IMR-90 (cell line): ENCODE data around the gene SNCG. TPM values are rescaled to one million over a fixed set of nuclear protein-coding genes. Genes with fewer than 3 reads are reported as not detected.
A peak's percentile ranks its signal among the peaks of the same experiment; 100 is the strongest.

Experiments
- ATAC-seq: fragments of 200-7000 bp; cut with Tn5 transposase; 2 replicates; pipeline ENCODE4 v1.9.1; 2020; ENCODE audit warnings: low read depth, mild to moderate bottlenecking, moderate library complexity
- BruUV-seq: library from RNA; stranded (reverse); fragments of 400-500 nt; replicated peaks from 2 replicates; lab custom pipeline; 2021; lab: Mats Ljungman, UMichigan
- CTCF ChIA-PET: fragments of 300-600 bp; formaldehyde crosslinking; extraction: SDS; loops from one replicate; lab custom pipeline; 2021; ENCODE audit warnings: antibody characterized with exemption; lab: Yijun Ruan, JAX
- POLR2A ChIA-PET: fragments of 300-600 bp; sonication (Branson Sonifier 250); formaldehyde crosslinking; loops from one replicate; lab custom pipeline; 2022; ENCODE audit warnings: antibody characterized with exemption; ENCODE audit not compliant: unreplicated experiment; lab: Charles Lee
- DNase-seq: peaks from one replicate; pipeline ENCODE4 v3.0.0; 2013
- H2AFZ ChIP-seq: replicated peaks from 2 replicates; pipeline ENCODE3; 2013; ENCODE audit warnings: low read length, mild to moderate bottlenecking; ENCODE audit not compliant: poor library complexity
- H2AK5ac ChIP-seq: 2 replicates; pipeline ENCODE4 v1.6.1; 2013; ENCODE audit warnings: low read depth, low read length, inconsistent platforms
- H2AK9ac ChIP-seq: replicated peaks from 2 replicates; pipeline ENCODE3; 2013; ENCODE audit warnings: mild to moderate bottlenecking, low read depth, low read length, moderate library complexity; ENCODE audit not compliant: poor library complexity
- H2BK120ac ChIP-seq: 2 replicates; pipeline ENCODE4 v1.6.1; 2013; ENCODE audit warnings: low read depth, low read length, inconsistent platforms
- H2BK15ac ChIP-seq: 3 replicates; pipeline ENCODE4 v1.6.1; 2013; ENCODE audit warnings: low read depth, low read length, inconsistent platforms
- H2BK20ac ChIP-seq: 2 replicates; pipeline ENCODE4 v1.6.1; 2013; ENCODE audit warnings: low read depth, mild to moderate bottlenecking, inconsistent platforms, low read length, moderate library complexity
- H2BK5ac ChIP-seq: 2 replicates; pipeline ENCODE4 v1.6.1; 2013; ENCODE audit warnings: mild to moderate bottlenecking, low read depth, low read length, inconsistent platforms; ENCODE audit not compliant: poor library complexity, severe bottlenecking
- H3K14ac ChIP-seq: replicated peaks from 2 replicates; pipeline ENCODE4 v1.6.1; 2013; ENCODE audit warnings: low read depth, low read length, inconsistent platforms
- H3K18ac ChIP-seq: 2 replicates; pipeline ENCODE4 v1.6.1; 2013; ENCODE audit warnings: low read depth, low read length, control low read depth
- H3K23ac ChIP-seq: 2 replicates; pipeline ENCODE4 v1.6.1; 2013; ENCODE audit warnings: low read depth, low read length, inconsistent platforms
- H3K27ac ChIP-seq: 2 replicates; pipeline ENCODE4 v1.5.1; 2013; ENCODE audit warnings: mild to moderate bottlenecking, control low read depth, low read length; ENCODE audit not compliant: insufficient read depth
- H3K27me3 ChIP-seq: 2 replicates; pipeline ENCODE4 v1.6.1; 2013; ENCODE audit warnings: low read length; ENCODE audit not compliant: control insufficient read depth, insufficient read depth
- H3K36me3 ChIP-seq: 2 replicates; pipeline ENCODE4 v1.6.1; 2013; ENCODE audit warnings: low read length, mixed read lengths; ENCODE audit not compliant: control insufficient read depth, insufficient read depth
- H3K4ac ChIP-seq: 2 replicates; pipeline ENCODE4 v1.6.1; 2013; ENCODE audit warnings: low read depth, low read length, inconsistent platforms
- H3K4me1 ChIP-seq: 2 replicates; pipeline ENCODE4 v1.6.1; 2013; ENCODE audit warnings: low read length, mixed read lengths; ENCODE audit not compliant: control insufficient read depth, insufficient read depth
- H3K4me2 ChIP-seq: 2 replicates; pipeline ENCODE4 v1.6.1; 2013; ENCODE audit warnings: low read depth, mild to moderate bottlenecking, control low read depth, low read length, moderate library complexity
- H3K4me3 ChIP-seq: 2 replicates; pipeline ENCODE4 v1.5.1; 2013; ENCODE audit warnings: low read depth, mild to moderate bottlenecking, control low read depth, low read length, moderate library complexity; ENCODE audit not compliant: insufficient read depth
- H3K56ac ChIP-seq: 2 replicates; pipeline ENCODE4 v1.6.1; 2013; ENCODE audit warnings: low read length, inconsistent platforms; ENCODE audit not compliant: insufficient read depth; ENCODE audit errors: extremely low read depth
- H3K79me1 ChIP-seq, 2 experiments: 2 replicates each; pipeline ENCODE4 v1.6.1; 2013; ENCODE audit warnings: low read length in 2 of 2, inconsistent platforms in 1 of 2, low read depth in 1 of 2
- H3K9ac ChIP-seq: 2 replicates; pipeline ENCODE4 v1.6.1; 2013; ENCODE audit warnings: low read depth, low read length, control low read depth
- H3K9me1 ChIP-seq: 2 replicates; pipeline ENCODE4 v1.6.1; 2013; ENCODE audit warnings: low read length, inconsistent platforms; ENCODE audit not compliant: insufficient read depth
- H3K9me3 ChIP-seq: 2 replicates; pipeline ENCODE4 v1.6.1; 2013; ENCODE audit warnings: low read length; ENCODE audit not compliant: control insufficient read depth, insufficient read depth
- H4K20me1 ChIP-seq: 2 replicates; pipeline ENCODE4 v1.6.1; 2013; ENCODE audit warnings: low read length, inconsistent platforms; ENCODE audit not compliant: insufficient read depth
- H4K5ac ChIP-seq: 2 replicates; pipeline ENCODE4 v1.6.1; 2013; ENCODE audit warnings: mild to moderate bottlenecking, low read depth, low read length, control low read depth
- H4K8ac ChIP-seq, 2 experiments: 2 replicates each; pipeline ENCODE4 v1.6.1; 2013; ENCODE audit warnings: low read depth in 2 of 2, low read length in 2 of 2, control low read depth in 1 of 2, inconsistent platforms in 1 of 2
- H4K91ac ChIP-seq: 2 replicates; pipeline ENCODE4 v1.6.1; 2013; ENCODE audit warnings: low read depth, low read length, inconsistent platforms; ENCODE audit not compliant: insufficient read depth
- BHLHE40 ChIP-seq: fragments of 150-350 bp; IDR thresholded peaks from 2 replicates; pipeline ENCODE4 v1.6.1; 2016; ENCODE audit warnings: mild to moderate bottlenecking, low read depth, low read length
- CEBPB ChIP-seq: IDR thresholded peaks from 2 replicates; pipeline ENCODE4 v1.6.1; 2012; ENCODE audit warnings: low read depth, low read length, improper control_type of control experiment
- CHD1 ChIP-seq: IDR thresholded peaks from 2 replicates; pipeline ENCODE4 v1.6.1; 2012; ENCODE audit warnings: low read depth, low read length, improper control_type of control experiment
- CTCF ChIP-seq: conservative IDR thresholded peaks from 2 replicates; pipeline ENCODE4 v1.5.1; 2012; ENCODE audit warnings: mild to moderate bottlenecking, low read depth, low read length, improper control_type of control experiment
- FOS ChIP-seq: fragments of 150-350 bp; IDR thresholded peaks from 2 replicates; pipeline ENCODE4 v1.6.1; 2016; ENCODE audit warnings: low read depth, low read length
- MAZ ChIP-seq: IDR thresholded peaks from 2 replicates; pipeline ENCODE4 v1.6.1; 2012; ENCODE audit warnings: low read depth, mild to moderate bottlenecking, low read length, improper control_type of control experiment, moderate library complexity, borderline replicate concordance
- MXI1 ChIP-seq: IDR thresholded peaks from 2 replicates; pipeline ENCODE4 v1.6.1; 2012; ENCODE audit warnings: low read depth, mild to moderate bottlenecking, low read length, moderate library complexity, borderline replicate concordance
- NFE2L2 ChIP-seq: fragments of 150-350 bp; IDR thresholded peaks from 2 replicates; pipeline ENCODE4 v1.6.1; 2016; ENCODE audit warnings: low read depth, mild to moderate bottlenecking, low read length
- POLR2A ChIP-seq: IDR thresholded peaks from 2 replicates; pipeline ENCODE4 v1.6.1; 2012; ENCODE audit warnings: mild to moderate bottlenecking, low read depth, low read length
- RAD21 ChIP-seq: IDR thresholded peaks from 2 replicates; pipeline ENCODE4 v1.6.1; 2012; ENCODE audit warnings: low read length, improper control_type of control experiment
- RCOR1 ChIP-seq: IDR thresholded peaks from 2 replicates; pipeline ENCODE4 v1.6.1; 2012; ENCODE audit warnings: mild to moderate bottlenecking, low read length, improper control_type of control experiment; ENCODE audit not compliant: insufficient replicate concordance
- RFX5 ChIP-seq: IDR thresholded peaks from 2 replicates; pipeline ENCODE4 v1.8.0; 2012; ENCODE audit warnings: low read depth, mild to moderate bottlenecking, low read length, moderate library complexity
- SMC3 ChIP-seq: fragments of 150-350 bp; IDR thresholded peaks from 2 replicates; pipeline ENCODE4 v1.6.1; 2016; ENCODE audit warnings: low read depth, mild to moderate bottlenecking, antibody characterized with exemption, low read length, moderate library complexity
- USF2 ChIP-seq: fragments of 150-350 bp; IDR thresholded peaks from 2 replicates; pipeline ENCODE4 v1.6.1; 2017; ENCODE audit warnings: mild to moderate bottlenecking, antibody characterized with exemption, low read length, low read depth
- WGBS, 2 experiments: methylation state at CpG; one replicate each; pipeline versions ENCODE4 v1.1.5 to v1.1.7; 2013; ENCODE audit warnings: missing lambda C conversion rate in 2 of 2; ENCODE audit not compliant: insufficient read length in 1 of 2; ENCODE audit errors: extremely low coverage in 2 of 2; 5-methylcytosine and 5-hydroxymethylcytosine counted together
- dilution Hi-C: fragments of 300-500 bp; cut with HindIII; formaldehyde crosslinking; loops from one replicate; pipeline ENCODE4 v1.14.3; 2018; ENCODE audit warnings: low sequenced_read_pairs; ENCODE audit not compliant: unreplicated experiment
- in situ Hi-C: fragments of 300-500 bp; cut with MboI; formaldehyde crosslinking; loops from 3 replicates; pipeline ENCODE4 v1.14.3; 2019; ENCODE audit warnings: low sequenced_read_pairs, inconsistent platforms, mixed read lengths
- intact Hi-C: fragments of 100-400 bp; cut with micrococcal nuclease; formaldehyde crosslinking; loops from 2 replicates; pipeline ENCODE4 v1.10.0; 2022
- polyA plus RNA-seq, 3 experiments: library from polyadenylated mRNA; depleted of rRNA; stranded (reverse); fragments of >200 nt; gene quantifications; 2 replicates each; pipeline ENCODE4 v1.2.3, GENCODE V29; 2012; ENCODE audit warnings: low replicate concordance in 1 of 3
- total RNA-seq: library from RNA; depleted of rRNA; stranded (reverse); fragments of >200 nt; gene quantifications from 2 replicates; pipeline ENCODE4 v1.2.3, GENCODE V29; 2012
- TF ChIP-seq, protein P1 (sequence below): fragments of 150-350 bp; IDR thresholded peaks from 2 replicates; pipeline ENCODE4 v1.6.1; 2016; ENCODE audit warnings: low read depth, mild to moderate bottlenecking, low read length, moderate library complexity, borderline replicate concordance

SNCG gene
- total and polyA plus RNA-seq, 2 of the 4 experiments (the other 2 are of a cell fraction) = 10.6 to 19.0 TPM

DNA sequence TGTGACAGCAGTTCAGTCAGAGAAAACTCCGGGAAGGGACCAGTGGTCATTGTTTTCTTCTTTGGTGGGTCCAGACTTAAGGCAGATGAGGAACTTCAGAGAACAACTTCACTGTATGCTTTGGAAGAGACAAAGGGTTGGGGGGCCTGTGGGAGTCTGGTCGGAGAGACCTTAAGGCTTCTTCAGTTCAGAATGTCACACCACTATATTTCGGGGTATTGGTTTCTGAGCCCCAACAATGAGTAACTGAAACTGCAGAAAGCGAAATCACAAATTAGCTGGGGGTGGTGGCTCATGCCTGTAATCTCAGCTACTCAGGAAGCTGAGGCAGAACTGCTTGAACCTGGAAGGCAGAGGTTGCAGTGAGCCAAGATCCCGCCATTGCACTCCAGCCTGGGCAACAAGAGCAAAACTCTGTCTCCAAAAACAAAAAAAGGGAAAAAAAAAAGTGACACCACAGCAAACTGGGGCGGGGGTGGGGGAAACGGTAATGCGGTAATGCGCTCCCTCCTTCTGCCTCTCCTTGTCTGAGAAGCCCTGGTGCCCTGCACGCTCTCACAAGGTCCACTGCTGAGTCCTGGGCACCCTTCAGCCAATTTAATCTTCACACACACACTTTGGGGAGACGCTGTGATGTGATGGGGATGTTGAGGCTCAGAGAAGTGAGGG, 7.7 kb downstream of the SNCG start:
- peak overlapping the region in 1 of 2 experiments; percentile 94; a peak in 3 of 4 replicates for H4K8ac ChIP-seq
- ATAC-seq = no peak
- ChIA-PET CTCF (interaction anchor here (0.7 to 1.6 kb wide), 4 partner anchors 8 to 88 kb away, joined by 3 to 4 read pairs (median 3); partner anchors contain the start of gene SNCG), POLR2A (no interaction called here)
- H2AK9ac ChIP-seq = peak overlapping the region; percentile 98
- H2BK5ac ChIP-seq = no peak overlapping the region
- peak overlapping the region; percentile 57 for H2BK20ac ChIP-seq
- peak overlapping the region; percentile 93 for H3K4ac ChIP-seq
- intact Hi-C loops = loop anchor here (1.0 kb wide), 2 partner anchors 27 to 278 kb away; no protein-coding TSS in a partner anchor
- H3K14ac ChIP-seq = peak overlapping the region; percentile 99
- no peak overlapping the region for H3K4me2 ChIP-seq
- DNase-seq = no peak
- no peaks in the 10 kb centered on the region for H3K9me3 ChIP-seq
- H2BK15ac ChIP-seq = 0 out of 3 replicates have a peak overlapping the region, but pooled peaks have one; percentile 63
- peaks cover 28% of the 10 kb centered on the region for H3K4me1 ChIP-seq
- 100% methylated on average over 2 of the region's 11 CpGs; no CpG with 5 or more reads in 1 of the 2 experiments for WGBS, 2 experiments
- H3K18ac ChIP-seq = no peak overlapping the region
- H3K27ac ChIP-seq = no peak overlapping the region
- peaks cover 16% of the 10 kb centered on the region for H3K9me1 ChIP-seq
- H4K20me1 ChIP-seq = no peaks in the 10 kb centered on the region; the same call in 1 of the 2 replicates
- no peak overlapping the region for H3K56ac ChIP-seq
- dilution Hi-C loops = no loop called here
- no TSS peak for BruUV-seq
- H3K79me1 ChIP-seq = peaks cover 0 to 37% of the 10 kb centered on the region in 2 experiments; a peak in 3 of 4 replicates
- H3K4me3 ChIP-seq = no peak overlapping the region
- in situ Hi-C loops = no loop called here
- H4K91ac ChIP-seq = peak overlapping the region; percentile 64
- no peak overlapping the region for H4K5ac ChIP-seq
- no peak overlapping the region for H3K9ac ChIP-seq
- H2AFZ ChIP-seq = peak overlapping the region; percentile 93
- H3K23ac ChIP-seq = peak overlapping the region; percentile 79; the same call in 1 of the 2 replicates
- H3K27me3 ChIP-seq = no peaks in the 10 kb centered on the region
- H2BK120ac ChIP-seq = peak overlapping the region; percentile 84
- H3K36me3 ChIP-seq = no peaks in the 10 kb centered on the region
- H2AK5ac ChIP-seq = peak overlapping the region; percentile 77
- TF ChIP-seq CTCF (no peak), MXI1 (no peak), CEBPB (no peak), BHLHE40 (no peak), FOS (no peak), SMC3 (no peak), POLR2A (no peak), MAZ (no peak), USF2 (no peak), NFE2L2 (no peak), RFX5 (no peak), RCOR1 (no peak), CHD1 (no peak), RAD21 (no peak)
- TF ChIP-seq, protein P1, sequence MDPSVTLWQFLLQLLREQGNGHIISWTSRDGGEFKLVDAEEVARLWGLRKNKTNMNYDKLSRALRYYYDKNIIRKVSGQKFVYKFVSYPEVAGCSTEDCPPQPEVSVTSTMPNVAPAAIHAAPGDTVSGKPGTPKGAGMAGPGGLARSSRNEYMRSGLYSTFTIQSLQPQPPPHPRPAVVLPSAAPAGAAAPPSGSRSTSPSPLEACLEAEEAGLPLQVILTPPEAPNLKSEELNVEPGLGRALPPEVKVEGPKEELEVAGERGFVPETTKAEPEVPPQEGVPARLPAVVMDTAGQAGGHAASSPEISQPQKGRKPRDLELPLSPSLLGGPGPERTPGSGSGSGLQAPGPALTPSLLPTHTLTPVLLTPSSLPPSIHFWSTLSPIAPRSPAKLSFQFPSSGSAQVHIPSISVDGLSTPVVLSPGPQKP = no peak
